Body of pancreas (tissue), 4 donors: Measurements from ENCODE around the gene TJP1.

ENCODE experiments used
- POLR2A ChIP-seq, 3 donors: fragments of 450-650 bp; IDR thresholded peaks; one replicate each; pipeline ENCODE4 v1.6.1; 2016; ENCODE audit warnings: antibody characterized with exemption in 3 of 3, mild to moderate bottlenecking in 2 of 3
- TF ChIP-seq, protein P1 (sequence below), 7 experiments: fragments of 450-650 bp in 4 of 7; fragments of 200-600 bp in 3 of 7; sonication (generic) in 3 of 7; IDR thresholded peaks; one replicate each; pipeline ENCODE4 v1.5.1; 2016 to 2019; ENCODE audit warnings: antibody characterized with exemption in 7 of 7

DNA sequence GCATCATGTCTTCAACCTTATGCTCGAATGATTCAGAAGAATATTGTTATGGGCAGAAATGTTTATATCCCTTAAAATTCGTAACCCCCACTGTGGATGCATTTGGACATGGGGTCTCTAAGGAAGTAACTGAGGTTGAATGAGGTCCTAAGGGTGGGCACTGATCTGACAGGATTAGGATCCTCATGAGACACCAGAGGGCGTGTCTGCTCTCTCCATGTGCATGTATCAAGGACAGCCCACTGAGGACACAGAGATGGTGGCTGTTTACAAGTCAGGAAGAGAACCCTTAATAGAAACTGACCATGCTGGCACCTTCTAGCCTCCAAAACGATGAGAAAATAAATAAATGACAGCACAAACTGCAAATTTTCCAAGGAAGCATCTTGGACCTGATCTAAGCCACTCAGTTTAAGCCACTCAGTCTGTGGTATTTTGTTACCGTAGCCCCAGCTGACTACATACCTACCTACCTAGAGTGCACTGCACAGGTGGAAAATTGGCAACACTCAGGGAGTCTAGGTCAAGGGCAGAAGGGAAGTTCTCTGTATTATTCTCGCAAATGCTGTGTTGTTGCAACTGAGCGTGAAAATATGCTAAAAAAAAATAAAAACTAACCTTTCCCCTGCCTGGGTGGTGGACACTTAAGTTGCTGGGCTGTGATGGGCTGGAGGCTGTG is 126.6 kb downstream of the TJP1 start:
- TF ChIP-seq, protein P1, sequence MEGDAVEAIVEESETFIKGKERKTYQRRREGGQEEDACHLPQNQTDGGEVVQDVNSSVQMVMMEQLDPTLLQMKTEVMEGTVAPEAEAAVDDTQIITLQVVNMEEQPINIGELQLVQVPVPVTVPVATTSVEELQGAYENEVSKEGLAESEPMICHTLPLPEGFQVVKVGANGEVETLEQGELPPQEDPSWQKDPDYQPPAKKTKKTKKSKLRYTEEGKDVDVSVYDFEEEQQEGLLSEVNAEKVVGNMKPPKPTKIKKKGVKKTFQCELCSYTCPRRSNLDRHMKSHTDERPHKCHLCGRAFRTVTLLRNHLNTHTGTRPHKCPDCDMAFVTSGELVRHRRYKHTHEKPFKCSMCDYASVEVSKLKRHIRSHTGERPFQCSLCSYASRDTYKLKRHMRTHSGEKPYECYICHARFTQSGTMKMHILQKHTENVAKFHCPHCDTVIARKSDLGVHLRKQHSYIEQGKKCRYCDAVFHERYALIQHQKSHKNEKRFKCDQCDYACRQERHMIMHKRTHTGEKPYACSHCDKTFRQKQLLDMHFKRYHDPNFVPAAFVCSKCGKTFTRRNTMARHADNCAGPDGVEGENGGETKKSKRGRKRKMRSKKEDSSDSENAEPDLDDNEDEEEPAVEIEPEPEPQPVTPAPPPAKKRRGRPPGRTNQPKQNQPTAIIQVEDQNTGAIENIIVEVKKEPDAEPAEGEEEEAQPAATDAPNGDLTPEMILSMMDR (IDR thresholded peaks at IDR 0.05) = no peak
- no peak for TF ChIP-seq POLR2A (IDR thresholded peaks at IDR 0.05)
